ACC112 (cell line): Measurements from ENCODE around the gene ZNF410.
"Not testable (repeated sequence)": the region's sequence is repeated elsewhere in the genome, so short reads cannot be mapped to it uniquely, and the experiment has no call there.

Experiments used
- H2AFZ ChIP-seq: fragments of 200-600 bp; sonication (generic); one replicate; pipeline ENCODE4 v1.6.0; 2017; ENCODE audit warnings: antibody characterized with exemption, low read length; ENCODE audit not compliant: unreplicated experiment
- H3K27ac ChIP-seq: fragments of 200-600 bp; sonication (generic); 2 replicates; pipeline ENCODE4 v1.5.1; 2014; ENCODE audit warnings: low read depth, mild to moderate bottlenecking, antibody characterized with exemption, low read length, moderate library complexity
- H3K27me3 ChIP-seq: fragments of 200-600 bp; sonication (generic); 2 replicates; pipeline ENCODE4 v1.6.1; 2014; ENCODE audit warnings: mild to moderate bottlenecking, antibody characterized with exemption, low read length, moderate library complexity, mixed read lengths; ENCODE audit not compliant: insufficient read depth
- H3K36me3 ChIP-seq: fragments of 200-600 bp; sonication (generic); 2 replicates; pipeline ENCODE4 v1.6.1; 2016; ENCODE audit warnings: mild to moderate bottlenecking, antibody characterized with exemption, low read length, moderate library complexity, mixed read lengths; ENCODE audit not compliant: insufficient read depth
- H3K4me1 ChIP-seq: fragments of 200-600 bp; sonication (generic); one replicate; pipeline ENCODE4 v1.6.1; 2016; ENCODE audit warnings: low read length, mixed read lengths; ENCODE audit not compliant: insufficient read depth, unreplicated experiment, control insufficient read depth
- H3K4me3 ChIP-seq: fragments of 200-600 bp; sonication (generic); 2 replicates; pipeline ENCODE4 v1.5.1; 2014; ENCODE audit warnings: mild to moderate bottlenecking, low read depth, low read length
- H3K79me2 ChIP-seq: fragments of 200-600 bp; sonication (generic); one replicate; pipeline ENCODE4 v1.6.0; 2016; ENCODE audit warnings: low read length; ENCODE audit not compliant: control insufficient read depth, unreplicated experiment, insufficient read depth

The ZNF410 gene

DNA sequence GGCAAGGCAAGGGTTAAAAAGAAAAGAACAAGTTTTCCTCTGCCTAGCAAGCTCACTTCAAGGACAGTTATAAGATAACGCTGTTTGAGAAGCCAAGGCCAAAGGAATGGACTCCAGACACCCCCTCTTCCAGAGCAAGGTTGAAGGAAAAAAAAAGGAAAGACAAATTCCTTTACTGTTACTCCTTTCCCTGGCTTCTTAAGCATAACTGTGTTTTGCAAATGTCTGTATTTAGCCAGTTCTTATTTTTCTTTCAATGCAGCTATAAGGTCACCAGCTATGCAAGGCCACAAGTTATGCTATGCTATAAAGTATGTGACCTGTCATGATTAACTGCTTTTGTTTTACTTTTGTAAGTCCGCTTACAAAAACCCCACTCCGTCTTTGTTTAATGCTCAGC lies 26.6 kb downstream of the ZNF410 start:
- Histone ChIP-seq H2AFZ (no peak overlapping the region), H3K36me3 (peaks cover 33% of the 10 kb centered on the region), H3K4me3 (no peak overlapping the region), H3K27ac (no peak overlapping the region), H3K4me1 (peaks cover 8% of the 10 kb centered on the region), H3K27me3 (no peaks in the 10 kb centered on the region), H3K79me2 (peaks cover 10% of the 10 kb centered on the region)

DNA sequence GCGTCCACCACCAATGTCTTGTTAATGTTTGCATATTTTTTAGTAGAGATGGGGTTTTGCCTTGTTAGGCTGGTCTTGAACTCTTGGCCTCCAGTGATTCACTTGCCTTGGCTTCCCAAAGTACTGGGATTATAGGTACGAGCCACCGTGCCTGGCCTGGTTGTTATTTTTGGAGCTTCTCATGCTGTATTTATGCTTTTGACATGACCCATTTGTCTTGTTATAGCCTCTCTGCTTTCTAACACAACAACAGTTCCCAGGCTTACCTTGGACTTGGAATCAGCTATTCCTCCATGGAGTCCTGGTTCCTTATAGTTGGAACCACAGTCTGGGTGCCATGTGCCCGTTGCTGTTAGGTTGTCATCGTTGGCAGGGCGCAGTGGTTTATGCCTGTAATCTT lies 29.7 kb downstream of the ZNF410 start:
- no peaks in the 10 kb centered on the region for H3K27me3 ChIP-seq
- H3K27ac ChIP-seq = no peak overlapping the region
- peaks cover 16% of the 10 kb centered on the region for H3K79me2 ChIP-seq
- H2AFZ ChIP-seq = no peak overlapping the region
- no peak overlapping the region for H3K4me3 ChIP-seq
- H3K36me3 ChIP-seq = peaks cover 20% of the 10 kb centered on the region
- peaks cover 8% of the 10 kb centered on the region for H3K4me1 ChIP-seq

DNA sequence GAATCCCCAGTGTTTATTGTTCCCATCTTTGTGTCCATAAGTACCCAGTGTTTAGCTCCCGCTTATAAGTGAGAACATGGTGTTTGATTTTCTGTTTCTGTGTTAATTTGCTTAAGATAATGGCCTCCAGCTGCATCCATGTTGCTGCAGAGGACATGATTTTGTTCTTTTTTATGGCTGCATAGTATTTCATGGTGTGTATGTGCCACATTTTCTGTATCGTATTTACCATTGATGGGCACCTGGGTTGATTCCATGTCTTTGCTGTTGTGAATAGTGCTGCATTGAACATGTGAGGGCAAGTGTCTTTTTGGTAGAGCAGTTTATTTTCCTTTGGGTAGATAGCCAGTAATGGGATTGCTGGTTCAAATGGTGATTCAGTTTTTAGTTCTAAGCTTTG lies 32.8 kb downstream of the ZNF410 start:
- not testable (repeated sequence) for H3K27ac ChIP-seq, H2AFZ ChIP-seq, H3K27me3 ChIP-seq, H3K79me2 ChIP-seq, H3K4me3 ChIP-seq, H3K4me1 ChIP-seq
- H3K36me3 ChIP-seq = peaks cover 31% of the 10 kb centered on the region; the same call in 1 of the 2 replicates

DNA sequence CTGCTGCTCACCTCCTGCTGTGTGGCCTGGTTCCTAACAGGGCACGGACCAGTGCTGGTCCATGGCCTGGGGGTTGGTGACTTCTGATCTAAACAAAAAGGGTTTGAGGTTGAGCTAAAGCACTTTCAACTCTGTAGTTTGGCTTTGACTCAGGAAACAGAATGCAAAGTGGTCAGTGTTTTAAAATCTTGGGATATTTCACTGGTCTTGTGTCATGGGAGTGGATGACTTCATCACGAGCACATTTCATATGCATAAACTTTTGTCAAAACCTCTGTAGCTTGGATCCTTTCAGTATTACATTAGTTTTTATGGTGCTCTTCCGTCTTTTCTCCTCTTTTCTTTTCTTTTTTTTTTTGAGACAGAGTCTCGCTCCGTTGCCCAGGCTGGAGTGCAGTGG lies 37.7 kb downstream of the ZNF410 start:
- H3K4me1 ChIP-seq = no peaks in the 10 kb centered on the region
- no peak overlapping the region for H3K4me3 ChIP-seq
- peaks cover 39% of the 10 kb centered on the region; the same call in 1 of the 2 replicates for H3K36me3 ChIP-seq
- H3K79me2 ChIP-seq = peaks cover 8% of the 10 kb centered on the region
- H2AFZ ChIP-seq = no peak overlapping the region
- H3K27me3 ChIP-seq = no peaks in the 10 kb centered on the region
- H3K27ac ChIP-seq = no peak overlapping the region

DNA sequence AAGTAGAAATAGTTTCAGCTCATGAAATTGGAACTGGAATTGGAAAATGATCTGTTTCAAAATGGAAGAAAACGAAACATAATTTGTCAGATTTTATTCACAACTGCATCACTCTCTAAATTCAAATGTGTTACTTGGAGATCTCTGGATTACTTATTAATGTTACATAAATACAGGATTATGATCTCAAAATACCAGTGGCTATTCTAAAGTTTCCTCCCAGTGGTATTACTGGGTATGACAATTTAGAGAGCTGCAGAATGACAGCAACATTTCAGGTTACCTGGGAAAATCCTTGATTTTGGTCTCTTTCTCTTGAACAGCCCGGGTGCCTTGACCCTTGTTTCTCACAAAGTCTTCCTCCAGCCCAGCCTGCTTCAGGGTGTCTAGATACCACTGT lies 49.0 kb downstream of the ZNF410 start:
- H3K36me3 ChIP-seq = peaks cover 15% of the 10 kb centered on the region
- no peak overlapping the region for H3K4me3 ChIP-seq
- no peak overlapping the region for H3K27ac ChIP-seq
- no peak overlapping the region for H2AFZ ChIP-seq
- H3K4me1 ChIP-seq = no peaks in the 10 kb centered on the region
- H3K27me3 ChIP-seq = no peaks in the 10 kb centered on the region
- H3K79me2 ChIP-seq = no peaks in the 10 kb centered on the region

DNA sequence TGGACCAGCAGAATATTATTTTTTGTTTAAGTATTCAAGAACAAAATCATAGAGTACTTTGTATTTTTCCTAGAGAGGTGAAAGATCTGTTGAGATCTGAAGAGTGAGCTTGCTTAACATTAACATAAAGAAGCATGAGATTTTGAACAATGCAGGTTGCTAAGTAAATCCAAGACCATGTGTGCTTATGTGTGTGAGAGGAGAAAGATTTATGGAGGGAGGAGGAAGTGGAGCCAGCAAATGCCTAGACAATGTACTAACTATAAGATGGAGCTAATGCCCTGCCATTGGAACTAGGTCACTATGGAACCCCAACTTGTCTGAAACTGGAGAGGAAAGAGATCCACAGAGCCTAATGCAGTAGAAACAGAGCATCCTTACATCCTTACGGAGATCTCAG lies 49.9 kb downstream of the ZNF410 start:
- Histone ChIP-seq H3K79me2 (no peaks in the 10 kb centered on the region), H3K27ac (no peak overlapping the region), H2AFZ (no peak overlapping the region), H3K4me3 (no peak overlapping the region), H3K27me3 (no peaks in the 10 kb centered on the region), H3K4me1 (no peaks in the 10 kb centered on the region), H3K36me3 (peaks cover 12% of the 10 kb centered on the region)

DNA sequence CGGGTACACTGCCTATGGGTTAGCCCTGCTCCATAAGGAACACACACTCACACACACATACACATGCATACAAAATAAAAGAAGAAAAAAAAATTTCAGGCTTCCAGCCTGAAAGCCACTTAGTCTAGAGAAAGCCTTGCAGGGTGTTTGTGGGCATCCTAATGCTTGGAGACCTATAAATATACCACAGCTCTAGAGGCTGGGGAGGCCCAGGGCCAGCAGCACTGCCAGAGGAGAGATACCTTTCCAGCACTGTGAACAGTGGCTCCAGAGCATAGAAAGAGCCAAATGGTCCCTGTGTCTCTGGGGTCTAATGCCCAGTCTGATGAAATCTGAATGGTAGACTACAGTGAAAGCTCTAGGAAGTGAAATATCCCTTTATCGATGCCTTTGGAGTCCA lies 50.4 kb downstream of the ZNF410 start:
- H3K27ac ChIP-seq = no peak overlapping the region
- no peaks in the 10 kb centered on the region for H3K79me2 ChIP-seq

DNA sequence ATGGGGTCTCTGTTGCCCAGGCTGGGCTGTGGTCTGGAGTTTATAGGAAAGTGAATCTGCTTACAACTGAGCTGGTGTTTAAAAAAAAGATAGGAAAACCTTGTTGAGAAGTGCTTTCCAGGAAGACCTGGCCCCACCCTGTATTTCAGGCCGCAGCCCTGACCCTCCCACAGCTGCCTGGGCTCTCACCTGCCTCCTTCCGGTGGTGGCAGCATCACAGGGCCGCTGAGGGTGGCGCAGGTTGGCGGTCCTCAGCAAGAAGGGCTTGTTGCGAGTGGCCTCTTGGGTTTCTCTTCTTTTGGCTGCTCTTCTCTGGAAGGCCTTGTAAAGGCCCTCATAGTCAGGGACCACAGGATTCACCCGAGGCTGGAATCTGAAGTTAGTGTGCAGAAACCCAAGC lies 55.5 kb downstream of the ZNF410 start:
- Histone ChIP-seq H3K4me3 (no peak overlapping the region), H3K36me3 (no peaks in the 10 kb centered on the region), H3K27me3 (no peaks in the 10 kb centered on the region), H3K79me2 (no peaks in the 10 kb centered on the region), H2AFZ (no peak overlapping the region), H3K27ac (peak overlapping the region; percentile 63), H3K4me1 (peaks cover 15% of the 10 kb centered on the region)

More for the DNA sequence above, 50.4 kb downstream of the ZNF410 start:
- Histone ChIP-seq H3K4me3 (no peak overlapping the region), H3K27me3 (no peaks in the 10 kb centered on the region), H2AFZ (no peak overlapping the region), H3K4me1 (no peaks in the 10 kb centered on the region), H3K36me3 (peaks cover 7% of the 10 kb centered on the region)

DNA sequence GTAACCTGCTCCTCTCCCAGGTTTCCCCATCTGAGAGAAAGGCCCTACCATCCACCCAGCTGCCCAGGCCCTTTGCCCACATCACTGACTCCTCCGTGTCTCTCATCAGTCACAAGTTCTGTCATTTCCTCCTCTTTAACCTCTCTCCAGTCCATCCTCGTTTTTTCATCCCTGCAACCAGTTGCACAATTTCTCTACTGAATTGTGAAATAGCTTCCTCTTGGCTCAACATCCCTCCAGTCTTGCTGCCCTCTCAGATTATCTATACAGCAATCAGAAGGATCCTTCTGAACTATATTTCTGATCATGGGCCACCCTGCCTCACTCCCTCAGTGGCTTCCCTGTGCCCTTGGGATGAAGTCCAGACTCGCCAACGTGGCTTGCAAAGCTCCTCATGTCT lies 56.4 kb downstream of the ZNF410 start:
- H3K4me1 ChIP-seq = peaks cover 15% of the 10 kb centered on the region
- H3K27ac ChIP-seq = peak overlapping the region; percentile 63
- H3K36me3 ChIP-seq = no peaks in the 10 kb centered on the region
- H2AFZ ChIP-seq = no peak overlapping the region
- H3K79me2 ChIP-seq = no peaks in the 10 kb centered on the region
- no peak overlapping the region for H3K4me3 ChIP-seq
- no peaks in the 10 kb centered on the region for H3K27me3 ChIP-seq

DNA sequence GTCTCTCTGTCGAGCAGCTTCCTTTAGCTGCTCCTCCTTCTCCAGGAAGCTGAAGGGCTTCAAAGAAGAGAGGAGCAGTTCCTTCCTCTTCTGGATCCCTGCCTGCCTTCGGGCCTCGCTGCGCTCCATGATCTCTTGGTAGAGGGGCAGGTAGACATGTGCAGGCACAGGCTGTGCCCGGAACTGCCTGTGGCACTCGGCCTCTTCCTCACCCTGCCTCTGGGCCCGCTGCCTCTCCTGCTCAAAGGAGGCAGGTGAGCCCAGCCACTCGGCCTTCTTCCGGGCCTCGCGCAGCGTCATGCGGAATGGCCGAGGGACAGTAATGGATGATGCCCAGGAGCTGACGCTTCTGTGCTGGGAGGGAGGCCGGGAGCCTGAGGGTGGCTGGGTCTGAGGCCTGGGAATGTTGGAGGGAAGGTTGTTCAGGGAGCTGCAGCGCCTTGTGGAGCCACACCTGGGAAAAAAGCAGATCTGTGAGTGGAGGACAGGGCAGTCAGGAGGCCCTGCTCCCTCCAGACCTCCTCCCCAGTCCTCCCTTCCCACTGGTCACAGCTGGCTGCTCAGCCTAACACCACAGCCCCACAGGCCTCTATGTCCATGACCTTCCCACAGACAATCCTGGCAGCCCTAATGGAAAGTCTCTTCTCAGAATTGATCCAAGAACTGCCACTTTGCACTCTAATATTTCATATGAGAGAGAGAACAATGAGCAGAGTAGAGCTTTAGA lies 57.9 kb downstream of the ZNF410 start:
- Histone ChIP-seq H3K27ac (no peak overlapping the region), H3K79me2 (no peaks in the 10 kb centered on the region), H2AFZ (no peak overlapping the region), H3K27me3 (no peaks in the 10 kb centered on the region), H3K4me1 (peaks cover 15% of the 10 kb centered on the region), H3K36me3 (no peaks in the 10 kb centered on the region), H3K4me3 (no peak overlapping the region)

DNA sequence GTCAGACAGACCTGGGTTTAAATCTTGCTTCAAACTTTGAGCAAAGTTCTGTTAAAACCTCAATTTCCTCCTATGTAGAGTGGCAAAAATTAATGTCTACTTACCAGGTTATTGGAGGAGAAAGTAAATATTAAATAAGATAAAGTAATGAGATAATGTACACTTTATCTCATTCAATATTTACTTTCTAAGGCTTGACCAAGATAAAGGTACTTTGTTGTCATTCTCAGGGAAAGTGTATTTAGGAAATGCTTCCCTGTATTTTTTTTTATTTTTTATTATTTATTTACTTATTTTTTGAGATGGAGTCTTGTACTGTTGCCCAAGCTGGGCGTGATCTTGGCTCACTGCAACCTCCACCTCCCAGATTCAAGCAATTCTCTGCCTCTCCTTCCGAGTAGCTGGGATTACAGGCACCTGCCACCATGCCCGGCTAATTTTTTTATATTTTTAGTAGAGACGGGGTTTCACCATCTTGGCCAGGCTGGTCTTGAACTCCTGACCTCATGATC lies 58.6 kb downstream of the ZNF410 start:
- no peaks in the 10 kb centered on the region for H3K79me2 ChIP-seq
- no peak overlapping the region for H3K4me3 ChIP-seq
- no peak overlapping the region for H3K27ac ChIP-seq
- no peaks in the 10 kb centered on the region for H3K27me3 ChIP-seq
- H2AFZ ChIP-seq = no peak overlapping the region
- no peaks in the 10 kb centered on the region for H3K36me3 ChIP-seq
- peaks cover 15% of the 10 kb centered on the region for H3K4me1 ChIP-seq
